IMR-90 (cell line): ENCODE data around the gene MAN2A2. TPM values are rescaled to one million over a fixed set of nuclear protein-coding genes. Genes with fewer than 3 reads are reported as not detected.

Experiments
- ATAC-seq: fragments of 200-7000 bp; cut with Tn5 transposase; 2 replicates; pipeline ENCODE4 v1.9.1; 2020; ENCODE audit warnings: low read depth, mild to moderate bottlenecking, moderate library complexity
- BruUV-seq: library from RNA; stranded (reverse); fragments of 400-500 nt; replicated peaks from 2 replicates; lab custom pipeline; 2021; lab: Mats Ljungman, UMichigan
- CTCF ChIA-PET: fragments of 300-600 bp; formaldehyde crosslinking; extraction: SDS; loops from one replicate; lab custom pipeline; 2021; ENCODE audit warnings: antibody characterized with exemption; lab: Yijun Ruan, JAX
- POLR2A ChIA-PET: fragments of 300-600 bp; sonication (Branson Sonifier 250); formaldehyde crosslinking; loops from one replicate; lab custom pipeline; 2022; ENCODE audit warnings: antibody characterized with exemption; ENCODE audit not compliant: unreplicated experiment; lab: Charles Lee
- DNase-seq: peaks from one replicate; pipeline ENCODE4 v3.0.0; 2013
- H2AFZ ChIP-seq: replicated peaks from 2 replicates; pipeline ENCODE3; 2013; ENCODE audit warnings: low read length, mild to moderate bottlenecking; ENCODE audit not compliant: poor library complexity
- H2AK5ac ChIP-seq: 2 replicates; pipeline ENCODE4 v1.6.1; 2013; ENCODE audit warnings: low read depth, low read length, inconsistent platforms
- H2AK9ac ChIP-seq: replicated peaks from 2 replicates; pipeline ENCODE3; 2013; ENCODE audit warnings: mild to moderate bottlenecking, low read depth, low read length, moderate library complexity; ENCODE audit not compliant: poor library complexity
- H2BK120ac ChIP-seq: 2 replicates; pipeline ENCODE4 v1.6.1; 2013; ENCODE audit warnings: low read depth, low read length, inconsistent platforms
- H2BK15ac ChIP-seq: 3 replicates; pipeline ENCODE4 v1.6.1; 2013; ENCODE audit warnings: low read depth, low read length, inconsistent platforms
- H2BK20ac ChIP-seq: 2 replicates; pipeline ENCODE4 v1.6.1; 2013; ENCODE audit warnings: low read depth, mild to moderate bottlenecking, inconsistent platforms, low read length, moderate library complexity
- H2BK5ac ChIP-seq: 2 replicates; pipeline ENCODE4 v1.6.1; 2013; ENCODE audit warnings: mild to moderate bottlenecking, low read depth, low read length, inconsistent platforms; ENCODE audit not compliant: poor library complexity, severe bottlenecking
- H3K14ac ChIP-seq: replicated peaks from 2 replicates; pipeline ENCODE4 v1.6.1; 2013; ENCODE audit warnings: low read depth, low read length, inconsistent platforms
- H3K18ac ChIP-seq: 2 replicates; pipeline ENCODE4 v1.6.1; 2013; ENCODE audit warnings: low read depth, low read length, control low read depth
- H3K23ac ChIP-seq: 2 replicates; pipeline ENCODE4 v1.6.1; 2013; ENCODE audit warnings: low read depth, low read length, inconsistent platforms
- H3K27ac ChIP-seq: 2 replicates; pipeline ENCODE4 v1.5.1; 2013; ENCODE audit warnings: mild to moderate bottlenecking, control low read depth, low read length; ENCODE audit not compliant: insufficient read depth
- H3K27me3 ChIP-seq: 2 replicates; pipeline ENCODE4 v1.6.1; 2013; ENCODE audit warnings: low read length; ENCODE audit not compliant: control insufficient read depth, insufficient read depth
- H3K36me3 ChIP-seq: 2 replicates; pipeline ENCODE4 v1.6.1; 2013; ENCODE audit warnings: low read length, mixed read lengths; ENCODE audit not compliant: control insufficient read depth, insufficient read depth
- H3K4ac ChIP-seq: 2 replicates; pipeline ENCODE4 v1.6.1; 2013; ENCODE audit warnings: low read depth, low read length, inconsistent platforms
- H3K4me1 ChIP-seq: 2 replicates; pipeline ENCODE4 v1.6.1; 2013; ENCODE audit warnings: low read length, mixed read lengths; ENCODE audit not compliant: control insufficient read depth, insufficient read depth
- H3K4me2 ChIP-seq: 2 replicates; pipeline ENCODE4 v1.6.1; 2013; ENCODE audit warnings: low read depth, mild to moderate bottlenecking, control low read depth, low read length, moderate library complexity
- H3K4me3 ChIP-seq: 2 replicates; pipeline ENCODE4 v1.5.1; 2013; ENCODE audit warnings: low read depth, mild to moderate bottlenecking, control low read depth, low read length, moderate library complexity; ENCODE audit not compliant: insufficient read depth
- H3K56ac ChIP-seq: 2 replicates; pipeline ENCODE4 v1.6.1; 2013; ENCODE audit warnings: low read length, inconsistent platforms; ENCODE audit not compliant: insufficient read depth; ENCODE audit errors: extremely low read depth
- H3K79me1 ChIP-seq, 2 experiments: 2 replicates each; pipeline ENCODE4 v1.6.1; 2013; ENCODE audit warnings: low read length in 2 of 2, inconsistent platforms in 1 of 2, low read depth in 1 of 2
- H3K9ac ChIP-seq: 2 replicates; pipeline ENCODE4 v1.6.1; 2013; ENCODE audit warnings: low read depth, low read length, control low read depth
- H3K9me1 ChIP-seq: 2 replicates; pipeline ENCODE4 v1.6.1; 2013; ENCODE audit warnings: low read length, inconsistent platforms; ENCODE audit not compliant: insufficient read depth
- H3K9me3 ChIP-seq: 2 replicates; pipeline ENCODE4 v1.6.1; 2013; ENCODE audit warnings: low read length; ENCODE audit not compliant: control insufficient read depth, insufficient read depth
- H4K20me1 ChIP-seq: 2 replicates; pipeline ENCODE4 v1.6.1; 2013; ENCODE audit warnings: low read length, inconsistent platforms; ENCODE audit not compliant: insufficient read depth
- H4K5ac ChIP-seq: 2 replicates; pipeline ENCODE4 v1.6.1; 2013; ENCODE audit warnings: mild to moderate bottlenecking, low read depth, low read length, control low read depth
- H4K8ac ChIP-seq, 2 experiments: 2 replicates each; pipeline ENCODE4 v1.6.1; 2013; ENCODE audit warnings: low read depth in 2 of 2, low read length in 2 of 2, control low read depth in 1 of 2, inconsistent platforms in 1 of 2
- H4K91ac ChIP-seq: 2 replicates; pipeline ENCODE4 v1.6.1; 2013; ENCODE audit warnings: low read depth, low read length, inconsistent platforms; ENCODE audit not compliant: insufficient read depth
- BHLHE40 ChIP-seq: fragments of 150-350 bp; IDR thresholded peaks from 2 replicates; pipeline ENCODE4 v1.6.1; 2016; ENCODE audit warnings: mild to moderate bottlenecking, low read depth, low read length
- CEBPB ChIP-seq: IDR thresholded peaks from 2 replicates; pipeline ENCODE4 v1.6.1; 2012; ENCODE audit warnings: low read depth, low read length, improper control_type of control experiment
- CHD1 ChIP-seq: IDR thresholded peaks from 2 replicates; pipeline ENCODE4 v1.6.1; 2012; ENCODE audit warnings: low read depth, low read length, improper control_type of control experiment
- ELK1 ChIP-seq: fragments of 150-350 bp; IDR thresholded peaks from 2 replicates; pipeline ENCODE4 v1.6.1; 2016; ENCODE audit warnings: low read depth, mild to moderate bottlenecking, low read length, moderate library complexity, borderline replicate concordance
- FOS ChIP-seq: fragments of 150-350 bp; IDR thresholded peaks from 2 replicates; pipeline ENCODE4 v1.6.1; 2016; ENCODE audit warnings: low read depth, low read length
- MAFK ChIP-seq: IDR thresholded peaks from 2 replicates; pipeline ENCODE4 v1.6.1; 2012; ENCODE audit warnings: low read depth, low read length, improper control_type of control experiment
- MAZ ChIP-seq: IDR thresholded peaks from 2 replicates; pipeline ENCODE4 v1.6.1; 2012; ENCODE audit warnings: low read depth, mild to moderate bottlenecking, low read length, improper control_type of control experiment, moderate library complexity, borderline replicate concordance
- MXI1 ChIP-seq: IDR thresholded peaks from 2 replicates; pipeline ENCODE4 v1.6.1; 2012; ENCODE audit warnings: low read depth, mild to moderate bottlenecking, low read length, moderate library complexity, borderline replicate concordance
- NFE2L2 ChIP-seq: fragments of 150-350 bp; IDR thresholded peaks from 2 replicates; pipeline ENCODE4 v1.6.1; 2016; ENCODE audit warnings: low read depth, mild to moderate bottlenecking, low read length
- RAD21 ChIP-seq: IDR thresholded peaks from 2 replicates; pipeline ENCODE4 v1.6.1; 2012; ENCODE audit warnings: low read length, improper control_type of control experiment
- RCOR1 ChIP-seq: IDR thresholded peaks from 2 replicates; pipeline ENCODE4 v1.6.1; 2012; ENCODE audit warnings: mild to moderate bottlenecking, low read length, improper control_type of control experiment; ENCODE audit not compliant: insufficient replicate concordance
- RFX5 ChIP-seq: IDR thresholded peaks from 2 replicates; pipeline ENCODE4 v1.8.0; 2012; ENCODE audit warnings: low read depth, mild to moderate bottlenecking, low read length, moderate library complexity
- SMC3 ChIP-seq: fragments of 150-350 bp; IDR thresholded peaks from 2 replicates; pipeline ENCODE4 v1.6.1; 2016; ENCODE audit warnings: low read depth, mild to moderate bottlenecking, antibody characterized with exemption, low read length, moderate library complexity
- WGBS, 2 experiments: methylation state at CpG; one replicate each; pipeline versions ENCODE4 v1.1.5 to v1.1.7; 2013; ENCODE audit warnings: missing lambda C conversion rate in 2 of 2; ENCODE audit not compliant: insufficient read length in 1 of 2; ENCODE audit errors: extremely low coverage in 2 of 2; 5-methylcytosine and 5-hydroxymethylcytosine counted together
- dilution Hi-C: fragments of 300-500 bp; cut with HindIII; formaldehyde crosslinking; loops from one replicate; pipeline ENCODE4 v1.14.3; 2018; ENCODE audit warnings: low sequenced_read_pairs; ENCODE audit not compliant: unreplicated experiment
- in situ Hi-C: fragments of 300-500 bp; cut with MboI; formaldehyde crosslinking; loops from 3 replicates; pipeline ENCODE4 v1.14.3; 2019; ENCODE audit warnings: low sequenced_read_pairs, inconsistent platforms, mixed read lengths
- intact Hi-C: fragments of 100-400 bp; cut with micrococcal nuclease; formaldehyde crosslinking; loops from 2 replicates; pipeline ENCODE4 v1.10.0; 2022
- polyA plus RNA-seq, 3 experiments: library from polyadenylated mRNA; depleted of rRNA; stranded (reverse); fragments of >200 nt; gene quantifications; 2 replicates each; pipeline ENCODE4 v1.2.3, GENCODE V29; 2012; ENCODE audit warnings: low replicate concordance in 1 of 3
- total RNA-seq: library from RNA; depleted of rRNA; stranded (reverse); fragments of >200 nt; gene quantifications from 2 replicates; pipeline ENCODE4 v1.2.3, GENCODE V29; 2012
- TF ChIP-seq, protein P1 (sequence below): conservative IDR thresholded peaks from 2 replicates; pipeline ENCODE4 v1.5.1; 2012; ENCODE audit warnings: mild to moderate bottlenecking, low read depth, low read length, improper control_type of control experiment
- TF ChIP-seq, protein P2 (sequence below): fragments of 150-350 bp; IDR thresholded peaks from 2 replicates; pipeline ENCODE4 v1.6.1; 2017; ENCODE audit warnings: mild to moderate bottlenecking, antibody characterized with exemption, low read length, low read depth

The MAN2A2 gene
- total and polyA plus RNA-seq, 2 of the 4 experiments (the other 2 are of a cell fraction), result 3.4 to 52.5 TPM

DNA sequence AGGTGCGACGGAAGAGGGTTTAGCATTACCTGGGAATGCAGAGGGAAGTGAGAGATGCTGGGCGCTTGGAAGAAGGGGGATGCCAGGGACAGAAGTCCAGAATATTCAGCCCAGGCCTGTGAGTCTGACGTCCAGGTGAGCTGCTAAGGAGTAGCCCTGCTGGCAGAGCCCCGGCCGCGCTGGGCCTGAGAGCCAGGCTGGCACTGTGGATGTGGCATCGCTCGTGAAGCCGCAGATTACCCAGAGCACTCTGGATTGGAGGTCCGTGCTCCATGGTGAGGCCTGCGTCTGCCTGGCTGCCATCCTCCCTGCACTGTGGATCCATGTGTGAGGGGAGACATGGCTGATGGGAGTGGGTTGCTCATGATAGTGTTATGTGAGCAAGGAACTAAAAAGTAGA, 14.5 kb downstream of the MAN2A2 start:
- no peak overlapping the region for H2BK120ac ChIP-seq
- no peak overlapping the region for H3K9ac ChIP-seq
- H4K8ac ChIP-seq, result no peak overlapping the region
- H3K23ac ChIP-seq, result no peak overlapping the region
- TF ChIP-seq, protein P1, sequence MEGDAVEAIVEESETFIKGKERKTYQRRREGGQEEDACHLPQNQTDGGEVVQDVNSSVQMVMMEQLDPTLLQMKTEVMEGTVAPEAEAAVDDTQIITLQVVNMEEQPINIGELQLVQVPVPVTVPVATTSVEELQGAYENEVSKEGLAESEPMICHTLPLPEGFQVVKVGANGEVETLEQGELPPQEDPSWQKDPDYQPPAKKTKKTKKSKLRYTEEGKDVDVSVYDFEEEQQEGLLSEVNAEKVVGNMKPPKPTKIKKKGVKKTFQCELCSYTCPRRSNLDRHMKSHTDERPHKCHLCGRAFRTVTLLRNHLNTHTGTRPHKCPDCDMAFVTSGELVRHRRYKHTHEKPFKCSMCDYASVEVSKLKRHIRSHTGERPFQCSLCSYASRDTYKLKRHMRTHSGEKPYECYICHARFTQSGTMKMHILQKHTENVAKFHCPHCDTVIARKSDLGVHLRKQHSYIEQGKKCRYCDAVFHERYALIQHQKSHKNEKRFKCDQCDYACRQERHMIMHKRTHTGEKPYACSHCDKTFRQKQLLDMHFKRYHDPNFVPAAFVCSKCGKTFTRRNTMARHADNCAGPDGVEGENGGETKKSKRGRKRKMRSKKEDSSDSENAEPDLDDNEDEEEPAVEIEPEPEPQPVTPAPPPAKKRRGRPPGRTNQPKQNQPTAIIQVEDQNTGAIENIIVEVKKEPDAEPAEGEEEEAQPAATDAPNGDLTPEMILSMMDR, result no peak
- TF ChIP-seq CEBPB (no peak), RFX5 (no peak), RCOR1 (no peak), RAD21 (no peak), SMC3 (no peak), CHD1 (no peak), NFE2L2 (no peak), MAFK (no peak), BHLHE40 (no peak), FOS (no peak), MXI1 (no peak), ELK1 (no peak), MAZ (no peak)
- TF ChIP-seq, protein P2, sequence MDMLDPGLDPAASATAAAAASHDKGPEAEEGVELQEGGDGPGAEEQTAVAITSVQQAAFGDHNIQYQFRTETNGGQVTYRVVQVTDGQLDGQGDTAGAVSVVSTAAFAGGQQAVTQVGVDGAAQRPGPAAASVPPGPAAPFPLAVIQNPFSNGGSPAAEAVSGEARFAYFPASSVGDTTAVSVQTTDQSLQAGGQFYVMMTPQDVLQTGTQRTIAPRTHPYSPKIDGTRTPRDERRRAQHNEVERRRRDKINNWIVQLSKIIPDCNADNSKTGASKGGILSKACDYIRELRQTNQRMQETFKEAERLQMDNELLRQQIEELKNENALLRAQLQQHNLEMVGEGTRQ, result no peak
- H2BK5ac ChIP-seq, result no peak overlapping the region
- H3K79me1 ChIP-seq, result no peaks in the 10 kb centered on the region
- H3K9me1 ChIP-seq, result peaks cover 3% of the 10 kb centered on the region; the same call in 1 of the 2 replicates
- in situ Hi-C loops (no loop called here), intact Hi-C loops (no loop called here), dilution Hi-C loops (no loop called here)
- WGBS, 2 experiments, result 97% methylated on average over 10 of the region's 12 CpGs; no CpG with 5 or more reads in 1 of the 2 experiments
- H2AK5ac ChIP-seq, result no peak overlapping the region
- no peak overlapping the region for H2BK15ac ChIP-seq
- H4K20me1 ChIP-seq, result no peaks in the 10 kb centered on the region
- peaks cover 10% of the 10 kb centered on the region; the same call in 1 of the 2 replicates for H3K4me1 ChIP-seq
- no peak overlapping the region for H2AK9ac ChIP-seq
- H4K5ac ChIP-seq, result no peak overlapping the region
- BruUV-seq, result no TSS peak
- no peaks in the 10 kb centered on the region for H3K9me3 ChIP-seq
- no peak overlapping the region for H3K4me3 ChIP-seq
- ATAC-seq (no peak), DNase-seq (no peak)
- H3K4ac ChIP-seq, result no peak overlapping the region
- H3K56ac ChIP-seq, result no peak overlapping the region
- peaks cover 35% of the 10 kb centered on the region for H3K36me3 ChIP-seq
- H4K91ac ChIP-seq, result no peak overlapping the region
- ChIA-PET CTCF (no interaction called here), POLR2A (no interaction called here)
- no peak overlapping the region for H3K18ac ChIP-seq
- H2AFZ ChIP-seq, result no peak overlapping the region
- no peak overlapping the region for H3K27ac ChIP-seq
- no peak overlapping the region for H3K14ac ChIP-seq
- no peaks in the 10 kb centered on the region for H3K27me3 ChIP-seq
- no peak overlapping the region for H2BK20ac ChIP-seq
- H3K4me2 ChIP-seq, result no peak overlapping the region
